OCI-LY7 (cell line): ENCODE measurements around the gene PIK3R6. TPM values are rescaled to one million over a fixed set of nuclear protein-coding genes. Genes with fewer than 3 reads are reported as not detected.

Experiments
- BruUV-seq: library from RNA; stranded (reverse); fragments of 400-500 nt; replicated peaks from 2 replicates; lab custom pipeline; 2021; lab: Mats Ljungman, UMichigan
- CTCF ChIA-PET: fragments of 300-600 bp; sonication (Branson Sonifier 250); formaldehyde crosslinking; loops from one replicate; lab custom pipeline; 2022; ENCODE audit warnings: antibody characterized with exemption; ENCODE audit not compliant: unreplicated experiment; lab: Charles Lee
- POLR2A ChIA-PET: fragments of 300-600 bp; sonication (Branson Sonifier 250); formaldehyde crosslinking; loops from one replicate; lab custom pipeline; 2022; ENCODE audit warnings: antibody characterized with exemption; lab: Charles Lee
- DNase-seq: peaks from one replicate; pipeline ENCODE4 v3.0.0-alpha.2; 2015; ENCODE audit warnings: low spot score
- H2AFZ ChIP-seq: fragments of 200-600 bp; sonication (generic), shearing (Covaris generic); 2 replicates; pipeline ENCODE4 v1.6.1; 2014; ENCODE audit warnings: mild to moderate bottlenecking, antibody characterized with exemption, low read length, moderate library complexity
- H3K27ac ChIP-seq: fragments of 200-600 bp; sonication (generic); 2 replicates; pipeline ENCODE4 v1.5.1; 2014; ENCODE audit warnings: mixed run types, low read depth, mild to moderate bottlenecking, moderate library complexity, low read length, inconsistent platforms; ENCODE audit not compliant: poor library complexity, severe bottlenecking
- H3K36me3 ChIP-seq: fragments of 200-600 bp; sonication (generic); 2 replicates; pipeline ENCODE4 v1.6.1; 2014; ENCODE audit warnings: mild to moderate bottlenecking, antibody characterized with exemption, low read length, moderate library complexity, mixed read lengths; ENCODE audit not compliant: insufficient read depth
- H3K4me1 ChIP-seq: fragments of 200-600 bp; sonication (generic); 2 replicates; pipeline ENCODE4 v1.5.1; 2014; ENCODE audit warnings: mild to moderate bottlenecking, low read length; ENCODE audit not compliant: insufficient read depth, poor library complexity, severe bottlenecking
- H3K4me2 ChIP-seq: fragments of 200-600 bp; sonication (generic); 2 replicates; pipeline ENCODE4 v1.6.1; 2014; ENCODE audit warnings: mild to moderate bottlenecking, low read length
- H3K4me3 ChIP-seq: fragments of 200-600 bp; sonication (generic); 2 replicates; pipeline ENCODE4 v1.5.1; 2014; ENCODE audit warnings: mild to moderate bottlenecking, low read depth, low read length; ENCODE audit not compliant: poor library complexity, severe bottlenecking
- H3K79me2 ChIP-seq: fragments of 200-600 bp; sonication (generic); 2 replicates; pipeline ENCODE4 v1.6.1; 2016; ENCODE audit warnings: low read depth, mild to moderate bottlenecking, low read length, moderate library complexity, mixed read lengths; ENCODE audit not compliant: insufficient read depth
- H3K9me2 ChIP-seq: fragments of 200-600 bp; sonication (generic); 2 replicates; pipeline ENCODE4 v1.6.1; 2016; ENCODE audit warnings: mild to moderate bottlenecking, low read length, mixed read lengths; ENCODE audit not compliant: insufficient read depth
- H3K9me3 ChIP-seq: fragments of 200-600 bp; sonication (generic); 2 replicates; pipeline ENCODE4 v1.6.1; 2014; ENCODE audit warnings: mild to moderate bottlenecking, mixed run types, low read length, mixed read lengths
- H4K20me1 ChIP-seq: fragments of 200-600 bp; sonication (generic); 2 replicates; pipeline ENCODE4 v1.6.1; 2014; ENCODE audit warnings: mild to moderate bottlenecking, antibody characterized with exemption, low read length, moderate library complexity, mixed read lengths; ENCODE audit not compliant: insufficient read depth
- EZH2phosphoT487 ChIP-seq: fragments of 200-600 bp; sonication (generic); IDR thresholded peaks from 2 replicates; pipeline ENCODE4 v1.6.1; 2018; ENCODE audit warnings: low read depth, borderline replicate concordance, mild to moderate bottlenecking, mixed run types, antibody characterized with exemption, low read length, moderate library complexity, mixed read lengths
- intact Hi-C: fragments of 100-400 bp; cut with micrococcal nuclease; formaldehyde crosslinking; loops from one replicate; pipeline ENCODE4 v1.10.0; 2022; ENCODE audit not compliant: unreplicated experiment
- total RNA-seq, 2 experiments: library from RNA; depleted of rRNA in 1 of 2; stranded (reverse); fragments of >200 nt in 1 of 2; shearing (Covaris generic) in 1 of 2; gene quantifications; 2 replicates each; pipeline ENCODE4 v1.2.3, GENCODE V29; 2014 to 2022
- TF ChIP-seq, protein P1 (sequence below): fragments of 200-600 bp; sonication (generic); conservative IDR thresholded peaks from 2 replicates; pipeline ENCODE4 v1.5.1; 2014; ENCODE audit warnings: mild to moderate bottlenecking, antibody characterized with exemption, low read length, moderate library complexity, mixed read lengths

The PIK3R6 gene
- total RNA-seq, 2 experiments from 2014 or later, result not detected

DNA sequence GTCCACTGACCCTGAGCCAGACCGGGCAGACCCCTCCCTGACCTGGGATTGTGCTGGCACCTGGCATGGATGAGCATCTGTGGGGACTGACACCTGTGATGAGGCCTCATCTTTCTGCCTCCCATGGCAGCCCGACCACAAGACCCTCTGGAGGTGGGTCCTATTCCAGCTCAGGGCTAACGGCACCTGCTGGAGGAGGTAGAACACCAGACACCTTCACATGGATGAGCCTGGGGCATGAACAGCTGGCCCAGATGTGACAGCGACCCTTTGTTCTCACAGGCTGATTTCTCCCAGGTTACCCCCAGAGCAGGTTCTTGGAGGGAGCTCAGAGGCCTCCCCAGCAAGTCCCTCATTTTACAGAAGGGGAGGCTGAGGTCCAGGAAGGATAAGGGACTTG is 46.4 kb upstream of the PIK3R6 start:
- TF ChIP-seq EZH2phosphoT487, result no peak
- TF ChIP-seq, protein P1, sequence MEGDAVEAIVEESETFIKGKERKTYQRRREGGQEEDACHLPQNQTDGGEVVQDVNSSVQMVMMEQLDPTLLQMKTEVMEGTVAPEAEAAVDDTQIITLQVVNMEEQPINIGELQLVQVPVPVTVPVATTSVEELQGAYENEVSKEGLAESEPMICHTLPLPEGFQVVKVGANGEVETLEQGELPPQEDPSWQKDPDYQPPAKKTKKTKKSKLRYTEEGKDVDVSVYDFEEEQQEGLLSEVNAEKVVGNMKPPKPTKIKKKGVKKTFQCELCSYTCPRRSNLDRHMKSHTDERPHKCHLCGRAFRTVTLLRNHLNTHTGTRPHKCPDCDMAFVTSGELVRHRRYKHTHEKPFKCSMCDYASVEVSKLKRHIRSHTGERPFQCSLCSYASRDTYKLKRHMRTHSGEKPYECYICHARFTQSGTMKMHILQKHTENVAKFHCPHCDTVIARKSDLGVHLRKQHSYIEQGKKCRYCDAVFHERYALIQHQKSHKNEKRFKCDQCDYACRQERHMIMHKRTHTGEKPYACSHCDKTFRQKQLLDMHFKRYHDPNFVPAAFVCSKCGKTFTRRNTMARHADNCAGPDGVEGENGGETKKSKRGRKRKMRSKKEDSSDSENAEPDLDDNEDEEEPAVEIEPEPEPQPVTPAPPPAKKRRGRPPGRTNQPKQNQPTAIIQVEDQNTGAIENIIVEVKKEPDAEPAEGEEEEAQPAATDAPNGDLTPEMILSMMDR, result no peak
- Histone ChIP-seq H3K9me3 (no peaks in the 10 kb centered on the region), H3K36me3 (no peaks in the 10 kb centered on the region), H3K9me2 (no peaks in the 10 kb centered on the region), H2AFZ (no peak overlapping the region), H3K79me2 (no peaks in the 10 kb centered on the region), H3K4me3 (no peak overlapping the region), H3K4me2 (no peak overlapping the region), H4K20me1 (no peaks in the 10 kb centered on the region), H3K4me1 (no peaks in the 10 kb centered on the region), H3K27ac (no peak overlapping the region)
- no TSS peak for BruUV-seq
- DNase-seq, result no peak
- CTCF ChIA-PET, result no interaction called here
- POLR2A ChIA-PET, result no interaction called here
- intact Hi-C loops, result no loop called here

DNA sequence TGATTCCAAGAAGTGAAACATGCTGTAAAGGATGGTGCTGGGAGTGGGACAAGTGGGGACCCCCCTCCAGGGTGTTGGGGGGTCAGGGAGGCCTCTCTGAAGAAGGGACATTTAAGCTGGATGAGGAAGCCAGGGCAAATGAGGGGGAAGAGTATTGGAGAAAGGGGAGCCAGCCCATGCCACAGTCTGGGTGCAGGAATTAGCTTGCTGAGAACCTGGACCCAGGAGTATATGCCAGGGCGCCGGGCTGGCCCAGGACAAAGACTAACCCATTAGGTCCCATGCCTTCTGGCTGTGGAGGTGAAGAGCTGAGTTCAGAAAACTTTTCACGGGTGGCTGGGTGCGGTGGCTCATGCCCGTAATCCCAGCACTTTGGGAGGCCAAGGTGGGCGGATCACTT is 45.6 kb upstream of the PIK3R6 start:
- Histone ChIP-seq H3K4me1 (no peaks in the 10 kb centered on the region), H3K4me2 (no peak overlapping the region), H3K36me3 (no peaks in the 10 kb centered on the region), H3K9me3 (no peaks in the 10 kb centered on the region), H3K79me2 (no peaks in the 10 kb centered on the region), H3K9me2 (no peaks in the 10 kb centered on the region), H2AFZ (no peak overlapping the region), H4K20me1 (no peaks in the 10 kb centered on the region), H3K27ac (no peak overlapping the region), H3K4me3 (no peak overlapping the region)
- ChIA-PET POLR2A (no interaction called here), CTCF (no interaction called here)
- intact Hi-C loops, result no loop called here
- no peak for TF ChIP-seq EZH2phosphoT487
- no TSS peak for BruUV-seq
- DNase-seq, result no peak

DNA sequence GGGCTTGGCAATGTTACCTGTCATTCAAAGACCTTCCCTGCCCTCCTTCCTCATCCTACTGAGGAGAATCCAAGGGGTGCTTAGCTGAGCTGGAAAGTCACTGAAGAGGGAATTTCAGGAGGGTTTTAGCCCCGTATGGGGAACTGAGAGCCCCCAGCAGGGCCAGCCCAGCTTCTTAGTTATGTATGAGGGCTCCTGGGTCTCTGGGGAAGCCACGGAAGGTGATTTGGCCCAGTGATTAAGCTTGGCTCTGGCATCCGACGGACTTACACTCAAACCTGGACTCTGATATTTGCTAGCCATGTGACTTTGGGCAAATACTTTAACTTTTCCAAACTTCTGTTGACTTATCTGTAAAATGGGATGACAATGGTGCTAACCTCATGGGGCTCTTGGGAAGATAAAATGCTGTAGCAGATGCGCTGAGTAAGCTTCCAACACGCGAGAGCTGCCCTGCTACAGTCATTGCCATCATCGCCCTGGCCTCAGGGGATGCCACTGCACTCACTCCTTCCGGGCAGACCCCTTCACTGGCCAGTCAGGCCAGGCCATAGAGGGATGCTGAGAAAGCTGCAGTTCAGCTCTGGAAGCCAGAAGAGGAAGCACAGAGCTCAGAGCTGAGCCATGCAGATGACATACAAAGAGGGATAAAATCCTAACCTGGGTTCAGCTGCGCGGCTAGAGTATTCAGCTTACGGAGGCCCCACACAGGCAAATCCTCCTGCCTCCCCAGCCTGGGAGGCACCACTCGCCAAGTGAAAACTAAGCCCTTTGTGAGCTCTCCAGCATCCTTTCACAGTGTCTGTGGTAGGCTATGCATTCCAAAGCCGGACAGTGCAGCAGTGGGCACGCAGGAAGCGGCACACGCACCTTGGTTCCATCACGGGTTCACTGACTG is 44.9 kb upstream of the PIK3R6 start:
- Histone ChIP-seq H3K9me3 (no peaks in the 10 kb centered on the region), H2AFZ (no peak overlapping the region), H3K4me2 (no peak overlapping the region), H3K4me3 (no peak overlapping the region), H3K4me1 (no peaks in the 10 kb centered on the region), H4K20me1 (no peaks in the 10 kb centered on the region), H3K9me2 (no peaks in the 10 kb centered on the region), H3K36me3 (no peaks in the 10 kb centered on the region), H3K79me2 (no peaks in the 10 kb centered on the region), H3K27ac (no peak overlapping the region)
- BruUV-seq, result no TSS peak
- no peak for TF ChIP-seq EZH2phosphoT487
- TF ChIP-seq, protein P1, result no peak
- intact Hi-C loops, result no loop called here
- DNase-seq, result no peak
- POLR2A ChIA-PET, result interaction anchor here (1.5 kb wide), 1 partner anchor 12 kb away, joined by 5 read pairs; no protein-coding TSS in a partner anchor
- CTCF ChIA-PET, result no interaction called here
